ENCODE measurements around the gene SPATA31E1.

DNA sequence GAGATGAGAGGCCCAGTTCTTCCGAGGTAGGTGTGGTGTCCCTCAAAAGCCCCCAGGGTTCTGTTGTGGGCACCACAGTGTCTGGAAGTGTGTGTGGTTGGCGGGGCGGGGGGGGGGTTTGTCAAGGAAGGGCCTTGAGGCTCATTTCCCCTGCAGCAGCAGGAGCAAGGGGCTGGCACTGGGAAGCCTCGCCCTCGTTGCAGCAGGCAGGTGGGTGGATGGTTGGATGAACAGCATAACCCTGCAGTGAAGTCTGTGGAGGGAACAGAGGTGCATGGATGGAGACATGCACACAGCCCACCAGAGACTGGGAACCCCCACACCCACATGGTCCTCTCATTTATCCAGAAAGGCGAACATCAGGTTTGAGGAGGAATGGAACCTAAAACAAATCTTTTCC lies 2.0 kb upstream of the SPATA31E1 start:
- no peak for TF ChIP-seq POLR2AphosphoS5 (IDR thresholded peaks at IDR 0.05; ENCODE audit: low read depth, low read length)
- TF ChIP-seq, protein P1, sequence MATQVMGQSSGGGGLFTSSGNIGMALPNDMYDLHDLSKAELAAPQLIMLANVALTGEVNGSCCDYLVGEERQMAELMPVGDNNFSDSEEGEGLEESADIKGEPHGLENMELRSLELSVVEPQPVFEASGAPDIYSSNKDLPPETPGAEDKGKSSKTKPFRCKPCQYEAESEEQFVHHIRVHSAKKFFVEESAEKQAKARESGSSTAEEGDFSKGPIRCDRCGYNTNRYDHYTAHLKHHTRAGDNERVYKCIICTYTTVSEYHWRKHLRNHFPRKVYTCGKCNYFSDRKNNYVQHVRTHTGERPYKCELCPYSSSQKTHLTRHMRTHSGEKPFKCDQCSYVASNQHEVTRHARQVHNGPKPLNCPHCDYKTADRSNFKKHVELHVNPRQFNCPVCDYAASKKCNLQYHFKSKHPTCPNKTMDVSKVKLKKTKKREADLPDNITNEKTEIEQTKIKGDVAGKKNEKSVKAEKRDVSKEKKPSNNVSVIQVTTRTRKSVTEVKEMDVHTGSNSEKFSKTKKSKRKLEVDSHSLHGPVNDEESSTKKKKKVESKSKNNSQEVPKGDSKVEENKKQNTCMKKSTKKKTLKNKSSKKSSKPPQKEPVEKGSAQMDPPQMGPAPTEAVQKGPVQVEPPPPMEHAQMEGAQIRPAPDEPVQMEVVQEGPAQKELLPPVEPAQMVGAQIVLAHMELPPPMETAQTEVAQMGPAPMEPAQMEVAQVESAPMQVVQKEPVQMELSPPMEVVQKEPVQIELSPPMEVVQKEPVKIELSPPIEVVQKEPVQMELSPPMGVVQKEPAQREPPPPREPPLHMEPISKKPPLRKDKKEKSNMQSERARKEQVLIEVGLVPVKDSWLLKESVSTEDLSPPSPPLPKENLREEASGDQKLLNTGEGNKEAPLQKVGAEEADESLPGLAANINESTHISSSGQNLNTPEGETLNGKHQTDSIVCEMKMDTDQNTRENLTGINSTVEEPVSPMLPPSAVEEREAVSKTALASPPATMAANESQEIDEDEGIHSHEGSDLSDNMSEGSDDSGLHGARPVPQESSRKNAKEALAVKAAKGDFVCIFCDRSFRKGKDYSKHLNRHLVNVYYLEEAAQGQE (IDR thresholded peaks at IDR 0.05; ENCODE audit: insufficient read depth in 1 of 2, low read depth in 2 of 2, low read length in 2 of 2), result no peak
- TF ChIP-seq SIN3A (IDR thresholded peaks at IDR 0.05; ENCODE audit: borderline replicate concordance, insufficient read depth, low read length), result no peak
- no peak for TF ChIP-seq TAF1 (IDR thresholded peaks at IDR 0.05; ENCODE audit: borderline replicate concordance, insufficient read depth, low read length)

Measured in PFSK-1 (cell line).